AG04449 (cell line): ENCODE data around the gene CD209.

Experiments
- CTCF ChIA-PET: fragments of 350-600 bp; formaldehyde crosslinking; extraction: SDS; loops from one replicate; lab custom pipeline; 2021; ENCODE audit warnings: antibody characterized with exemption; lab: Yijun Ruan, JAX
- POLR2A ChIA-PET: fragments of 400-600, 350-600 bp; formaldehyde crosslinking; extraction: SDS; loops from one replicate; lab custom pipeline; 2020; ENCODE audit warnings: antibody characterized with exemption, inconsistent platforms; lab: Yijun Ruan, JAX
- DNase-seq: peaks from one replicate; pipeline ENCODE4 v3.0.0-alpha.2; 2010; ENCODE audit warnings: low read depth, low spot score
- H3K4me3 ChIP-seq: 2 replicates; pipeline ENCODE4 v1.5.1; 2011; ENCODE audit warnings: low read depth, mild to moderate bottlenecking, control low read depth, low read length
- TF ChIP-seq, protein P1 (sequence below): IDR thresholded peaks from one replicate; pipeline ENCODE4 v1.5.1; 2011; ENCODE audit warnings: mild to moderate bottlenecking, moderate library complexity, low read length, control low read depth, inconsistent platforms; ENCODE audit not compliant: insufficient read depth; ENCODE audit errors: missing control alignments

The CD209 gene

DNA sequence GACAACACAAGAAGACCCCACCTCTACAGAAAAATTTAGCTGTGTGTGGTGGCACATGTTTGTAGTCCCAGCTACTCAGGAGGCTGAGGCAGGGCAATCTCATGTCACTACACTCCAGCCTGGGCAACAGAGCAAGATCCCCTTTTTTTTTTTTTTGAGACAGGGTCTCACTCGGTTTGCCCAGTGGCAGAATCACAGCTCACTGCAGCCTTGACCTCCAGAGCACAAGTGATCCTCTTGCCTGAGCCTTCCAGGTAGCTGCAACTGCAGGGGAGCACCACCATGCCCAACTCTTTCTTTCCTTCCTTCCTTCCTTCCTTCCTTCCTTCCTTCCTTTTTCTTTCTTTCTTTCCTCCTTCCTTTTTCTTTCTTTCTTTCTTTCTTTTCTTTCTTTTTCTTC, 11.2 kb downstream of the CD209 start:
- no peak for DNase-seq
- ChIA-PET POLR2A (no interaction called here), CTCF (interaction anchor here (1.2 kb wide), 1 partner anchor 11 kb away, joined by 4 read pairs; the partner anchor contains the start of gene CD209)
- TF ChIP-seq, protein P1, sequence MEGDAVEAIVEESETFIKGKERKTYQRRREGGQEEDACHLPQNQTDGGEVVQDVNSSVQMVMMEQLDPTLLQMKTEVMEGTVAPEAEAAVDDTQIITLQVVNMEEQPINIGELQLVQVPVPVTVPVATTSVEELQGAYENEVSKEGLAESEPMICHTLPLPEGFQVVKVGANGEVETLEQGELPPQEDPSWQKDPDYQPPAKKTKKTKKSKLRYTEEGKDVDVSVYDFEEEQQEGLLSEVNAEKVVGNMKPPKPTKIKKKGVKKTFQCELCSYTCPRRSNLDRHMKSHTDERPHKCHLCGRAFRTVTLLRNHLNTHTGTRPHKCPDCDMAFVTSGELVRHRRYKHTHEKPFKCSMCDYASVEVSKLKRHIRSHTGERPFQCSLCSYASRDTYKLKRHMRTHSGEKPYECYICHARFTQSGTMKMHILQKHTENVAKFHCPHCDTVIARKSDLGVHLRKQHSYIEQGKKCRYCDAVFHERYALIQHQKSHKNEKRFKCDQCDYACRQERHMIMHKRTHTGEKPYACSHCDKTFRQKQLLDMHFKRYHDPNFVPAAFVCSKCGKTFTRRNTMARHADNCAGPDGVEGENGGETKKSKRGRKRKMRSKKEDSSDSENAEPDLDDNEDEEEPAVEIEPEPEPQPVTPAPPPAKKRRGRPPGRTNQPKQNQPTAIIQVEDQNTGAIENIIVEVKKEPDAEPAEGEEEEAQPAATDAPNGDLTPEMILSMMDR: no peak
- no peak overlapping the region for H3K4me3 ChIP-seq

DNA sequence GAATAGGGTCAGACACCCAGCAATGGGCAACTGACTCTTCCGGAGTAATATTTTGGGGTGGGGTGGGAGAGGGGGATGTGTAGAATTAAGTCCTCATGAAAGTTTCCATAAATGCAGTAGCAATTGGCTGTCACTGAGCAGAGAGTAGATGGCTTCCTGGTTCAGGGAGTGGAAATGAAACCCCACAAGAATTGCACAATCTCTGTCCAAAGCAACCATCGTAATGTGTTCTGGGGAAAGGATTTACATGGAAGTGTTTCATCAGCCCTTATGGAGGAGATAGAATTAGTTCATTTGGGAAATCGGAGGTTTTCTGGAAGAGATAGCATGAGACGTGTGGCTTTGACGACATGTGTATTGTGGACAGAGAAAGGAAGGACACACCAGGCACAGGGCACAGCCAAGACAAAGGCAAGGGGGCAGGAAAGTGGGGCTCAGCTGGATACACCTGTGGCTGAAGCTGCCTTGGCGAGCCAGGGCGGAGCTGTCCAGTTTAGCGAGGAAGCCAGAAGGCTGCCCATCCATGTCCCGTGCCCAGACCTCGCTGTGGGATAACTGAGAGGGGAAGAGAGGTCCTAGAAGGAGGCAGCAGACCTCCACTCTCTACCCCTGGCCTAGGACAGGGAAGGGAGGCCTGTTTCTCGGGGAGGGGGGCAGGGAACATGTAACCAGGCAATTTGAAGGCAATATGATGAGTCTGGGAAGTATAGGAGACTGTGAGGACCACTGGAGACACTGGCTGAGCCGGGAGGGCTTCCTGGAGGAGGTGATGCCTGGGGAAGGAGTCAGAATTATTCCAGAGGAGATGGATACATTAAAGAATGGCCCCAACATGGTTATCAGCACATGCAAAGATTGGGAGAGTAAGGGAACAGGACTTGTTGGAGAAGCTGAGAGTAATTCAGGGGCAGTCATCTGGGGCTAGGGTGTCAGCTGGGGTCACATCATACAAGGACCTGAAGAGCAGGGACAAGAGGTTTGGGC, 12.8 kb downstream of the CD209 start:
- TF ChIP-seq, protein P1: no peak
- POLR2A ChIA-PET: no interaction called here
- CTCF ChIA-PET: interaction anchor here (0.7 to 1.0 kb wide), 2 partner anchors 53 to 57 kb away, joined by 3 read pairs; partner anchors contain the start of gene TRAPPC5

DNA sequence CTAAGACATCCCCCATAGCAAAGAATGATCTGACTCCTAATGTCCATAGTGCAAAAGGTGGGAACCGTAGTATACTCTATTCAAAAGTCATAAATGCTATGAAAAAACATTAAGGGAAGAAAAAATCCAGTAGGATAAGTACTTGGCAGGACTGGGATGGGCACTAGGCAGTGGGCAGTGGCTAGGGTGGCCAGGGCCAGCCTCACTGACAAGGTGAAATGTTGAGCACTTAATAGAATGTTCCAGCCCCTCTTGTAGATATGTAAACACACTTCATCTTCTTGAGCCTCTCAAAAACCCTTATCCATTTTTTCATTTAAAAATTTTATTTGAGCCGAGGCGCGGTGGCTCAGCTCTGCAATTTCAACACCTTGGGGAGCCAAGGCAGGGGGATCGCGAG, 14.0 kb downstream of the CD209 start:
- CTCF ChIA-PET: no interaction called here
- TF ChIP-seq, protein P1: no peak
- POLR2A ChIA-PET: no interaction called here
- no peak for DNase-seq
- H3K4me3 ChIP-seq: no peak overlapping the region

More for the DNA sequence above, 12.8 kb downstream of the CD209 start:
- H3K4me3 ChIP-seq: no peak overlapping the region
- DNase-seq: no peak

DNA sequence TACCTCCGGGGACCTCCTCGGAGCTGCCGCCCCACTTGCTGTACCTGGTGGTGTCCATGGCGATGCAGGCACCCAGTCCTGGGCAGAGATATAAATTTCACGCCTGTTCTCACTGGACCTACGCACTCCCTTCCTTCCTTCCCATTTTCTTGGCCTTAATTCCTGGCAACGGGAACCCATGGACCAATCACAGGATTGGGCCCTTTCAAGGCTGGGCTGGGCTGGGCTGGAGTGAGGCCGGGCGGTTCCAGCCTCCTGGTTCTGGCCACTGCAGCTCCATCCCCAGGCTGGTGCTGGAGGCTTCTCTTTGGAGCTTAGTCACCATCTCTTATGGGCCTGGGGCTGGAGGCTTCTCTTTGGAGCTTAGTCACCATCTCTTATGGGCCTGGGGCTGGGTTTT, 15.3 kb downstream of the CD209 start, which contains the start of gene CLEC4G:
Gene CLEC4G, minus strand, starts transcription at position 66 of the 400 bp plus-strand sequence. Its CDS starts 8 bp downstream, at position 58.
- DNase-seq: no peak
- TF ChIP-seq, protein P1: no peak
- CTCF ChIA-PET: no interaction called here
- no peak within 1 kb of the TSS for H3K4me3 ChIP-seq
- POLR2A ChIA-PET: no interaction called here

DNA sequence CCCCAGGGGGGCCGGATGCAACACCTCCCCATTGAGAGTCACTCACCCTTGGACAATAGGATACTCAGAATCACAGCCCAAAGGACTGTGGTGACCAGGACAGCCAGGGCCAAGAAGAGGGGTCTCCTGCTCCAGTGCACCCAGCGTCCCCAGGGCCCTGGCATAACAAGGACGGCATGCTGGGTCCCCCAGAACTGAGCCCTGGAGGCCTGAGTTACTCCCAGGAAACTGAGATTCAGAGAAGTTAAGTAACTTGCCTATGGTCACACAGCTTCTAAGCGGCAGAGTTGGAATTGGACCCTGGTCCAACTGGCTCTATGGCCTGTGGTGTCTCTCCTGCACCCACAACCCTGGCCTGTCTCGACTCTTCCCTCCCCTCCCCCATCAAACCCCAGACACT, 15.7 kb downstream of the CD209 start:
- TF ChIP-seq, protein P1: no peak
- ChIA-PET POLR2A (no interaction called here), CTCF (no interaction called here)
- no peak for DNase-seq
- no peak overlapping the region for H3K4me3 ChIP-seq

DNA sequence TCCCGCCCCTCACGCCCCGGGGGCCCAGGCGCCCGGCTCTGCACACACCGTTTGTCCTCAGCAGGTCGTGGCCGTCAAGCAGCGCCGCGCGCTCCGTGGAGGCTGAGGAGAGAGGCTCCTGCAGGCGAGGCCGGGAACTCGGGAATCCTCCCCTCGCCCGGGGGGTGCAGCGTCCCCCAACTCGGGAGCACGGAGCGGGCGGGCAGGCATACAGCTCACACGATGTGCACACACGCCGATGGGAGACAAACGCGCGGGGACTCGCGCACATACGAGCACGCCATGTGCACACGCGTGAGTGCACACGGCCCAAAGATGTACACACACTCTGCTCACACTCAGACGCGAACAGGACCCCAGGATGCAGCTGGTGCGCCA, 16.1 kb downstream of the CD209 start:
- CTCF ChIA-PET: no interaction called here

More for the DNA sequence above, 16.1 kb downstream of the CD209 start:
- H3K4me3 ChIP-seq: no peak overlapping the region
- TF ChIP-seq, protein P1: no peak
- DNase-seq: no peak
- POLR2A ChIA-PET: no interaction called here
